Activated CD4-positive, alpha-beta T cell treated with anti-CD3 and anti-CD28 coated beads, Interleukin-2, amount 10 ng/mL, durations not matched to agents 7 days and 5 days (primary cell): ENCODE results near the gene VILL. TPM values are rescaled to one million over a fixed set of nuclear protein-coding genes. Genes with fewer than 3 reads are reported as not detected.

Experiments used
- CTCF ChIA-PET: fragments of 350-600 bp; sonication (Branson Sonifier 250); formaldehyde crosslinking; loops from one replicate; lab custom pipeline; 2021; ENCODE audit warnings: antibody characterized with exemption; lab: Charles Lee
- POLR2A ChIA-PET: fragments of 350-600 bp; sonication (Branson Sonifier 250); formaldehyde crosslinking; loops from one replicate; lab custom pipeline; 2021; ENCODE audit warnings: antibody characterized with exemption; lab: Charles Lee
- DNase-seq: peaks from one replicate; pipeline ENCODE4 v3.0.0-alpha.2; 2020
- H3K27ac Mint-ChIP-seq: one replicate; pipeline ENCODE4 v1.8.0; 2021; ENCODE audit warnings: mild to moderate bottlenecking, moderate library complexity, mixed read lengths
- H3K27me3 Mint-ChIP-seq: one replicate; pipeline ENCODE4 v1.8.0; 2021; ENCODE audit warnings: mixed read lengths
- H3K36me3 Mint-ChIP-seq: one replicate; pipeline ENCODE4 v1.8.0; 2021; ENCODE audit warnings: low read depth, mixed read lengths
- H3K4me1 Mint-ChIP-seq: one replicate; pipeline ENCODE4 v1.8.0; 2021; ENCODE audit warnings: mixed read lengths
- H3K4me3 Mint-ChIP-seq: one replicate; pipeline ENCODE4 v1.8.0; 2021; ENCODE audit warnings: mild to moderate bottlenecking, moderate library complexity, mixed read lengths
- H3K9me3 Mint-ChIP-seq: one replicate; pipeline ENCODE4 v1.8.0; 2021; ENCODE audit warnings: mixed read lengths
- total RNA-seq, 2 experiments: library from RNA; stranded (reverse); gene quantifications; one replicate each; pipeline ENCODE4 v1.2.3, GENCODE V29; 2021

VILL gene
- total RNA-seq, 2 experiments from 2014 or later, result 19.4 to 23.0 TPM

DNA sequence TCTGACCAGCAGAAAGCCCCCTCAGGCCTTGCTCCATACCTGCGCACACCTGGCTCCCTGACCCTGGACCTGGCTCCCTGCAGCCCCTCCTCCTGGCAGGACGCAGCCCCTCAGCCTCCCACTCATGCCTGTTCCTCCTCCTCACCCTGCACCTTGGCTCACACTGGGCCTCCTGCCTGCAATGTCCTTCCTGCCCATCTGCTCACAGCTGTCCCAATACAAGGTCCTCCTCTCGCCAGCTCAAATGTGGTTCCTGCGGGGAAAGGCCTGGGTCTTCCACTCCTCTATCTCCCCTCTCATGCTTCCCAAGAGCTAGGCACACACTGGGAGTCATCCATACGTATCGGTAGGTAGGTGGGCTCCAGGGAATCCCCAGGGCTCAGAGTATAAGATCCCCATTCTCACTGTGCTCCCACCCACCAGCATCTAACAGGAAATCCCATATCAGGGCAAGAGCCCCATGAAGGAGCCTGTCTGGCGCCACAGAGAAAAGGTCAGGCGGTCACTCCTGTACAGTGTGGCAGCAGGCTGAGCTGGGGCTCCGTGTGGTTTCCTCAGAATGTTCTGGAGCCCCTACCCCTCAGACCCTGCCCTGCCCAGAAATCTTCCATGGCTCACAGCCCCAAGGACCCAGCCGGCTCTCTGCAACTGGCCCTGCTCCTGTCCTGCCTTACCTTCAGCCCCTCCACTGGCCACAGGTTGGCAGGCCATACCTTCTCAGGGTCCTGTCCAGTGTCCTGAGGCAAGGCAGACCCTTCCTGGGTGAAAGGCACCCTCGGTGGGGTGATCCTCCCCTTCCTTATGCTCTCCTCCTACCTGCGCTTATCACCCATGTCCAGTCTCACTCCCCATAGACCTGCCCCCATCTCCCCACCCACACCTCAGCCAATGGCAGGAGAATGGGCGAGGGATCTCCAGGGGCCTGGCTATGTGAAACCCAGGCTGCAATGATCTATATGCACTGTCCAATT lies 28.0 kb downstream of the VILL start:
- peaks cover 22% of the 10 kb centered on the region for H3K4me1 Mint-ChIP-seq
- no peak for DNase-seq
- CTCF ChIA-PET, result no interaction called here
- no peak overlapping the region for H3K4me3 Mint-ChIP-seq
- H3K27me3 Mint-ChIP-seq, result no peaks in the 10 kb centered on the region
- peaks cover 6% of the 10 kb centered on the region for H3K9me3 Mint-ChIP-seq
- H3K27ac Mint-ChIP-seq, result no peak overlapping the region
- H3K36me3 Mint-ChIP-seq, result peaks cover 33% of the 10 kb centered on the region
- POLR2A ChIA-PET, result no interaction called here

DNA sequence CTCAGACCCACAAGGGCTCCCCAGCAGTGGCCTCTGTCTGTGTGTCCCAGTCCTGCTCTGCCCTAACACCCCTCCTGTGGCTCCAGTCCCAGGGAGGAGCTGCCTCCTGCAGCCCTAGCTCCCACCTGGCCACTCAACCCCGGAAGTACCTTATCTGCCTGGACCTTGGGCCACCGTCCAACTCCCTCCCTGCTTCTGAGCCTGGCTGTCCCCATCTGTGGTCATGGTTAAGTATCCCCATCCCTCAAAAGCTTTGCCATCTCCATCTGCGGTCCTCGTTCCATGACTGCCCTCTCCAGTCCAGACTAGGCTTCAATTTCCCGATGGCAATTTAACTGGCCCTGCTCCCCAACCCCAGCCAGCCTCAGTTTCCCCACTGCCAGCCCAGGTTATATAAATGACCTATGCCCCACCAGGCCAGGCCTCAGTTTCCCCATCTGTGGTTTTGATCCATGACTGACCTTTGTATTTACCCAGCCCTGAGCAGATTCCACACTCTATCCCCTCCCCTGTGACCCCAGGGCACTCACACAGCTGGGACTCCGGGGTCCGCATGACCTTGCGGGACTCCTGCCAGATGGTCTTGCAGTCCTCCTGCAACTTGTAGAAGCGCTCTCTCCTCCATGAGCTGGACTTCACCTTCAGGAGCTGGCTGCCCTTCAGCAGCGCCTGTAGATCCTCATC lies 29.2 kb downstream of the VILL start:
- peaks cover 6% of the 10 kb centered on the region for H3K9me3 Mint-ChIP-seq
- CTCF ChIA-PET, result interaction anchor here (1.0 to 1.9 kb wide), 7 partner anchors 11 to 40 kb away, joined by 3 to 7 read pairs (median 3); no protein-coding TSS in a partner anchor
- H3K27me3 Mint-ChIP-seq, result no peaks in the 10 kb centered on the region
- no peak overlapping the region for H3K4me3 Mint-ChIP-seq
- no peak for DNase-seq
- peaks cover 26% of the 10 kb centered on the region for H3K4me1 Mint-ChIP-seq
- H3K36me3 Mint-ChIP-seq, result peaks cover 25% of the 10 kb centered on the region
- POLR2A ChIA-PET, result no interaction called here
- H3K27ac Mint-ChIP-seq, result no peak overlapping the region

DNA sequence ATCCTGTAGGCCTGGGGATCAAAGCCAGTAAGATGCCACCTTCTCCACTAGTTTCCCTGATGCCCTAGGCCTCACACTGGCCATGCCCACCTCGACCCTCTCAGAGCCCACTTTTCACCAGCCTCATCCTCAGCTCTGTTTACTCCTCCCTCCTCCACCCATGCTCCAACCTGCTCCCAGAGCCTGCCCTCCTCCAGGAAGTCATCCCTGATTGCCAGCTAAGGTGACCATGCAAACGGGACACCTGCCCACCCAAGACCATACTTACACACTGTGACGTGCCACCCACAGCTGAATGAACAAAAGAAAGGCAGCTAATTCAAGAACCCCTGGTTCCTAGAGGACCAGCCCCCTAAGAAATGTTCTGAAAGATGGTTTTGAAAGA lies 29.7 kb downstream of the VILL start:
- peaks cover 20% of the 10 kb centered on the region for H3K36me3 Mint-ChIP-seq
- no peak for DNase-seq
- ChIA-PET POLR2A (no interaction called here), CTCF (interaction anchor here (1.0 to 2.0 kb wide), 8 partner anchors 9 to 41 kb away, joined by 3 to 7 read pairs (median 4); no protein-coding TSS in a partner anchor)
- no peaks in the 10 kb centered on the region for H3K27me3 Mint-ChIP-seq
- H3K9me3 Mint-ChIP-seq, result peaks cover 6% of the 10 kb centered on the region
- H3K27ac Mint-ChIP-seq, result no peak overlapping the region
- H3K4me3 Mint-ChIP-seq, result no peak overlapping the region
- peaks cover 29% of the 10 kb centered on the region for H3K4me1 Mint-ChIP-seq

DNA sequence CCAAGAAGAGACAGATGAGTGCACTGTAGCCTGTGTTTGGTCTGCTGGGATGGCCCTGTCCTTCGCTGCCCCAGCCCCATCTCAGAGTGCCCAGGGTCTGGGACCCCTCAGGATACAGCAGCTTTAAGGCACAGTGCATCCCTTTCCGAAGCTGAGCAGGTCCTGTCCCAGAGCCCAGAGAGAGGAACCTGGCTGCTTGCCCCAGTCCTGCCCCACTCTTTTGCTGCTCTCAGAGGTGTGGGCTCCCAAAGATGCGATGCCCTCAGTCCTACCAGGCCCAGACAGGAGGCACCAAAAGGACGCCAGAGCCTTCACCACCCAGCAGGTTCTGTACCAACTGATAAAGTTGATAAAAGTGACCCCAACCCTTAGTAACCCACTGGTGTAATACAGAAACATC lies 30.6 kb downstream of the VILL start:
- Mint-ChIP-seq H3K27ac (no peak overlapping the region), H3K36me3 (peaks cover 14% of the 10 kb centered on the region), H3K27me3 (no peaks in the 10 kb centered on the region), H3K4me1 (peaks cover 35% of the 10 kb centered on the region), H3K9me3 (peaks cover 6% of the 10 kb centered on the region), H3K4me3 (no peak overlapping the region)
- CTCF ChIA-PET, result interaction anchor here (1.4 to 2.0 kb wide), 5 partner anchors 10 to 18 kb away, joined by 3 to 8 read pairs (median 4); no protein-coding TSS in a partner anchor
- DNase-seq, result no peak
- POLR2A ChIA-PET, result no interaction called here

DNA sequence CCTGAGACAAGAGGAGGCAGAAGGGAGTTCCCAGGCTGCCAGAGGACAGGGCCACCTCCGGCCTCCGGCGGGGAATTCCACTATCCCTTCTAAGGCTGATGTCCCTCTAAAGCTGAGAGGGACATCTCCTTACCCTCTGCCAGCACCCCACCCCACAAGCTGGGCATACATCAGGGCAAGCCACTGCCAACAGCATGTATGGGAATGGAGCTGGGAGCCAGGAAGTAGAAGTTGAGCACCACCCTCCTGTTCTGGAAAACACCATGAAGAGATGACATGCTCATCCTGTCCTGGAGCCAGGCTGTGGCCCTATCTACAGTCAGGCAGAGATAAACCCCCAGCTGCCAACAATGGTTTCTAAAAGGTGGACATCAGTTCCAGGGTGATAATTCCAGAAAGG lies 31.7 kb downstream of the VILL start:
- Mint-ChIP-seq H3K27me3 (peaks cover under 1% of the 10 kb centered on the region), H3K9me3 (no peaks in the 10 kb centered on the region), H3K27ac (no peak overlapping the region), H3K4me1 (peaks cover 35% of the 10 kb centered on the region), H3K4me3 (no peak overlapping the region), H3K36me3 (peaks cover 6% of the 10 kb centered on the region)
- DNase-seq, result no peak
- CTCF ChIA-PET, result interaction anchor here (1.4 to 2.0 kb wide), 3 partner anchors 11 to 19 kb away, joined by 3 to 8 read pairs (median 4); no protein-coding TSS in a partner anchor
- POLR2A ChIA-PET, result no interaction called here

DNA sequence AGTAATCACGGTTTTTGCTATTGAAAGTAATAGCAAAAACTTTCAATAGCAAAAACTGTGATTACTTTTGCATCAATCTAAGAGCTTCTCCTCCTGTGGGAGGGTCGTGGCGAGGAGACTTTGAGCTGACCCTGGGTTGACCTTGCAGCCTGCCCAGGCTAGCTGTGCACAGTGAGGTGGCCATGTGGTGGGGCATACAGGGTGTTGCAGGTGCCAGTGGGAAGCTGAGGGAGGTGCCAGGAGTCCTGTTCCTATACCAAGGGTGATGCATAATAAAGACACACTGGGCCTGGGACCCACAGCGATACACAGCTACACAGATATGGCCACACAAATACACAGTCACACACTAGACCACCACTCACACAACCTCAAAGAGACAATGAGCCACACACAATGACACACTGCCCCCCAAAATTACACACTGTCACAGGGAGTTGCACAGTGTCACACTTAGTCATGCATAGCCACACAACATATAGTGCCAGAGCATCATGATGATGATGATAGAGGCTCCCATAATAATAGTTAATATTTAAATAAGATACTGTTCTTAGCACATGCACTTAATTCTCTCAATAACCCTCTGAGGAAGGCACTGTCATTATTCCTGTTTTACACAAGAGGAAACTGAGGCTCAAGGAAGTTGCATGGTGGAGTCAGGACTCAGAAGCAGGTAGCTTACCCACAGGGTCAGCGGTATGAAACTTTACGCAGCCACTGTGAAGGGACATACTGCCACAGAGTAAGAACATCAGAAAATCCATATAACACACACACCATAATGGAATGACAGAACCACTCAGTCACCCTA lies 32.5 kb downstream of the VILL start:
- peaks cover 35% of the 10 kb centered on the region for H3K4me1 Mint-ChIP-seq
- peak overlapping the region; percentile 98 for H3K27ac Mint-ChIP-seq
- CTCF ChIA-PET, result interaction anchor here (1.9 kb wide), 1 partner anchor 20 kb away, joined by 8 read pairs; no protein-coding TSS in a partner anchor
- no peaks in the 10 kb centered on the region for H3K9me3 Mint-ChIP-seq
- DNase-seq, result no peak
- peaks cover 6% of the 10 kb centered on the region for H3K36me3 Mint-ChIP-seq
- peaks cover 9% of the 10 kb centered on the region for H3K27me3 Mint-ChIP-seq
- POLR2A ChIA-PET, result no interaction called here
- peak overlapping the region; percentile 88 for H3K4me3 Mint-ChIP-seq

DNA sequence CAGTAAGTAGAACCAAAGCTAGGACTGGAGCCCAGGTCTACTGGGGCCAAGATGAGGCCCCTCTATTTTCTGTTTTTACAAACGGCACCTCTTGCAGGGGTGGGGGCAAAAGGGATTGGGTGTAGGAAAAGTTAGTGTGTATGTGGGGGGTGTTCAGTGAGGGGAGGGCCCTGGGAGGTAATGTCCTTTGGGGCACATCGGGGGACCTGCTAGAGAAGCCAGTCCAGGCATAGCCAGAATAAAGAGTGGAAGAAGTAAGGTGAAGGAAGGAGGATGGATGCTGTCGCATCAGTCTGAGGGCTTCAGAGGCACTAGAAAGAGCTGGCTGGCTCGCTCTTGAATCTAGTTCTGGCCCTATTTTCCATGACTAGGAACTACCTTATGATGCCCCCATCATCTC lies 36.3 kb downstream of the VILL start:
- DNase-seq, result no peak
- H3K27me3 Mint-ChIP-seq, result peaks cover 27% of the 10 kb centered on the region
- peaks cover 47% of the 10 kb centered on the region for H3K4me1 Mint-ChIP-seq
- no peak overlapping the region for H3K4me3 Mint-ChIP-seq
- H3K9me3 Mint-ChIP-seq, result no peaks in the 10 kb centered on the region
- no peak overlapping the region for H3K27ac Mint-ChIP-seq
- POLR2A ChIA-PET, result no interaction called here
- CTCF ChIA-PET, result interaction anchor here (1.0 to 1.1 kb wide), 2 partner anchors 25 to 32 kb away, joined by 3 read pairs; no protein-coding TSS in a partner anchor
- peaks cover 5% of the 10 kb centered on the region for H3K36me3 Mint-ChIP-seq

DNA sequence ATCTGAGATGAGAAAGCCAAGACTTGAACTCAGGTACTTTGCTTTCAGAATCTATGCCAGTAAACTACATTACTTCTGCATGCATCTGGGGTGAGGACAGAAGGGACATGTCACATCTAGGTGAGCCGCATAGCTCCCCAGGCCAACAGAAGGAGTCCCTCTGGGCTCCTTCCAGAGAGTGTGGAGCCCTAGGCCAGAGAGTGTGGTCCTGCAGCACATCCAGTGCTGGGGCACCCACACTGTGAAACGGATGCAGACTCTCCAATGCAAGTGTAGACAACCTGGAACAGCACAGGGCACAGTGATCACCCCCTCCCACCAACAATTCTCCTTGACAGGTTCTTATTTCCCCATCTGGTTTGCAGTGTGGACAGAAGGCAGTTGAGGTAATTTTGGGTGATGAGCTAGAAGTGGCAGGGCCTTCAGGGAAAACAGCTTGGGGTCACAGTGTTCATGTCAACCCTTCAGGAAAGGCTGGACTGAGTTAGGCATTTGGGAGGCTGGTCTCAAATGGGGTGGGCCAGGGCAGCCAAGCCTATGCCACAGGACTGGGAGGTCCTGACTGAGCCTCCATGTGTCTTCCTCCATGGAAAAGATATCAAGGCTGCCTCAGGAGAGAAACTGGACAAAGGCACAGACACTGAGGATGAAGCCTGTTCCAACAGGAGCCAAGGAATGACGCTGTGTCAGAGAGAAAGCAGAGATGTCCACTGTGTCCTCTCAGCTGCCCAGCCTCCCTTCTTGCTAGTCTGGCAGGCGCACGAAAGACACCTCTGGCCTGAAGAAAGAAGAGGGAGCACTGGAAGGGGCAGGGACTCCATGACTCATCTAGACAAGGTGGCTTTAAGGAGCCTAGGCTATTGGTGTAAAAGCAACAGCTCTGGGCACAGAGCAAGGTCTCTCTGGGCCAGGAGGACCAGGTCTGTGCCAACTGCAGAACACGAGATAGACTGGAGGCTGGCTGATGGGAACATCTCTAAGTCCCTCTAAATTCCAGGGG lies 37.2 kb downstream of the VILL start:
- Mint-ChIP-seq H3K9me3 (no peaks in the 10 kb centered on the region), H3K27ac (peak overlapping the region; percentile 58), H3K4me1 (peaks cover 42% of the 10 kb centered on the region), H3K36me3 (peaks cover 5% of the 10 kb centered on the region), H3K27me3 (peaks cover 27% of the 10 kb centered on the region), H3K4me3 (peak overlapping the region; percentile 44)
- POLR2A ChIA-PET, result no interaction called here
- no peak for DNase-seq
- CTCF ChIA-PET, result interaction anchor here (0.5 to 0.7 kb wide), 2 partner anchors 21 kb away, joined by 3 read pairs; no protein-coding TSS in a partner anchor

DNA sequence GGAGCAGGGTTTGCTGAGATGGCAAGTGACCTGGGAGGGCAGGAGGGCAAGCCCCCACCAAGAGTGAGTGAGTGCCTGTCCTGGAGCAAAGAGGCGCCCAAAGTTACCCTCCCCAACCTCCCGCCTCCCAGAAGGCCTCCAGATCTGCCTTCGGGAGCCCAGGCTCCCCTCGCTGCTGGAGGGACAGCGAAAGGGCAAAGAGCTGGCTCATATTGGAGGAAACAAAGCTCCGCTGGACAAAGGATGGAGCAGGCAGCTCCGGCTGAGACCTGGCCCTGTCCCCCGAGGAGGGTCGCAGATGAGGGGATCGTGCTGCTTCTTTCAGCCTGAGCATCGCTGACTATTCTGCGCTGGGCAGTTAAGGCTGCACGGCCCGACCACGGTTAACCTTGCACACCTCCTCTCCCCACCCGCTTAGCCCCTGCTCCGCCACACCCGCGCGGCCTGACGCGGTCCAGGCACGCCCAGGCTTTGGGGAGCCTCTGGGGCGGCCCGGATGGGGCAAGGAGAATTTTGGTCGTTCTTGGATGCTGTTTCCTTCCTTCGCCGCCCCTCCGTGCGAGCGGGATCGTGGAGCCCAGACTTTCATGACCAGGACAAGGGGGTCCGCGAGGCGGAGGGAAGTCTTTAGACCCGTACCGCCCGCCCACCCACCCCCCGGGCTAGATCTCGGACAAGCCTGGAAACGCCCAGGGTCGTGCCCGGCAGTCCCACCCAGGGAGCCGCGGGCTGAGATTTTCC lies 38.2 kb downstream of the VILL start:
- no peak for DNase-seq
- ChIA-PET POLR2A (interaction anchor here (0.7 kb wide), 1 partner anchor 39 kb away, joined by 3 read pairs; no protein-coding TSS in a partner anchor), CTCF (interaction anchor here (0.5 kb wide), 1 partner anchor 20 kb away, joined by 3 read pairs; no protein-coding TSS in a partner anchor)
- Mint-ChIP-seq H3K27me3 (peaks cover 27% of the 10 kb centered on the region), H3K36me3 (peaks cover 5% of the 10 kb centered on the region), H3K9me3 (no peaks in the 10 kb centered on the region), H3K27ac (peak overlapping the region; percentile 58), H3K4me3 (peak overlapping the region; percentile 44), H3K4me1 (peaks cover 35% of the 10 kb centered on the region)

DNA sequence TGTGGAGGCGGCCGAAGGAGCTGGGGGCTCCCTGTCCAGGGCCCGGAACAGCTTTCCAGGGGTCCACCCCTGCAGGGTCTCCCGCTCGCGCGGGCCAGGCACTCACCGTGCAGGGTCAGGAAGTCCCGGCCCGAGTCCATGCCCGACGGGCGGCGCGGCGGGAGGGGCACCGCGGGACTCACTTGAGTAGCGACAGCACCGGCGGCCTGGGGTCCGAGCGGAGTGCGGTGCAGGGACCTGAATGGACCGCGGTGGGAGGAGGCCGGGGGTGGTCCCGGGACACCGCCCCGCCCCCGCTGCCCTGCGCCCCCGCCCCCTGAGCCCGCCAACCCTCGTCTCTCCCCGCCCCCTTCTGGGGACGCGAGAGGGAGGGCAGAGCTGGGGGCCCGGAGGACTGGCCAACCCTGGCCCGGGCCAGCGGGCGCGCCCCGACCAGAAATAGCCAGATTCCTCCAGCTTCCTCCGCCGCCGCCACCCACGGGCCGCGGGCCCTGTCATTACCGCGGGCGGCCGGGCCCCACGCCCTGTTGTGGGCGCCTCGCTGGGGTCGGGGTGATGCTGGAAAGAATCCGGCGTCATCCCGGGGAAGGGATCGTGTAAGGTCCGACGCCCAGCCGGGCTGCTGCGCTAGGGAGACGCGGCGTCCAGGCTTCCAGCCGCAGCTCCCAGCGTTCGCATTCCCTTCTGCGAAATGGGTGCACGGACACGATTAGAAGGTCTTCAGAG lies 39.0 kb downstream of the VILL start, which contains the start of gene PLCD1:
Gene PLCD1, minus strand, starts transcription at position 243 of the 726 bp plus-strand sequence. Its CDS starts 103 bp downstream, at position 140.
- H3K9me3 Mint-ChIP-seq, result no peaks in the 10 kb centered on the region
- DNase-seq, result peak; percentile 34
- H3K27ac Mint-ChIP-seq, result peak within 1 kb of the TSS; percentile 58
- H3K27me3 Mint-ChIP-seq, result peaks cover 27% of the 10 kb centered on the region
- H3K4me1 Mint-ChIP-seq, result peaks cover 33% of the 10 kb centered on the region
- POLR2A ChIA-PET, result no interaction called here
- H3K4me3 Mint-ChIP-seq, result peak within 1 kb of the TSS; percentile 44
- CTCF ChIA-PET, result interaction anchor here (1.2 to 2.5 kb wide), 3 partner anchors 10 to 11 kb away, joined by 3 to 7 read pairs (median 6); partner anchors contain the start of gene DLEC1
- H3K36me3 Mint-ChIP-seq, result peaks cover 5% of the 10 kb centered on the region
